NCI-H1417 (cell line): ENCODE measurements around the gene TCEAL8.
"Not testable (repeated sequence)": the region's sequence is repeated elsewhere in the genome, so short reads cannot be mapped to it uniquely, and the experiment has no call there.

Experiments used
- DNase-seq, 3 experiments: peaks; one replicate each; lab custom pipeline; 2025; lab: John Stamatoyannopoulos, UW

Gene TCEAL8, protein sequence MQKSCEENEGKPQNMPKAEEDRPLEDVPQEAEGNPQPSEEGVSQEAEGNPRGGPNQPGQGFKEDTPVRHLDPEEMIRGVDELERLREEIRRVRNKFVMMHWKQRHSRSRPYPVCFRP

DNA sequence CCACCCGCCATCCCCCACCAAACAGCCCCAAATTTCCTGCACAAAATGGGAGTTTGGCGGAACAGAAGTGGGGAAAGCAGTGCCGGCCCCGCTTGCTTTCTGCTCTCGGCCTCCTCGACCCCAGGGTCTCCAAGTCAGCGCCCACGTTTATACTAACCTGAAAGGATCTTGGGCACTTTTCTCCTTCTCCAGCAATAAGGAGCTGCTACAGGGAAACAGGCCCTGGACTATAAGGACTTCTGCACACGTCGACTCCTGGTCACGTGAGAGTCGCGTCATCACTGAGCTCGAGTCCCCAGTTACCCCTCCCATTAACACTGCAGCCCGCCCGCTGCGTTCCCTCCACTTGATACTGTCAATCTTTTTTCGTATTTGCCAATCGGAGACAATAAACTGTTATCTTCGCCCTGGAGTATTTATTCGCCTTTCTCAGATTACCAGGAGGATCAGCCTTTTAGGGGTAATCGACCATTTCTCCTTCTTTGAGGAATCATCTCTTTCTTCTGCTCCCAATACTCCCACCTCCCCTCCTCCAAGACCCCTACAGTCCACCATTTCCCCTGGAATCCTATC, at the start of gene TCEAL8:
TCEAL8 (minus strand) TSS at position 235 of the 573 bp plus-strand sequence. CDS start 1,176 bp downstream, outside the sequence.
- DNase-seq, result peak; percentile 62 to 90 (median 81)

DNA sequence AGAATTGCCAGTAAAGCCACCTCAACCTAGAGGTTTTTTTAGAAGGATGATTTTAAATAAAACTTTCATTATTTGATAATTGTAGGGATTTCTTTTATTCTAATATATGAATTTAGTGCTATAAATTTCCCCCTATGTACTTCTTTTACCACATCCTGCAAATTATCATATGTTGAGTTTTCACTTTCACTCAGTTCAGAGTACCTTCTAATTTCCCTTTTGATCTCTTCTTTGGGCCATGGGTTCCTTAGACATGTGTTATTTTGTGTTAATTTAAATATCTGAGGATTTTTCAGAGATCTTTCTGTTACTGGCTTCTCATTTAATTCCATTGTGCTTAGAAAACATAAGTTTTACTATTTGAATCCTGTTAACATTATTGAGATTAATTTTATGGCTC, 49.8 kb upstream of the TCEAL8 start:
- no peak for DNase-seq

DNA sequence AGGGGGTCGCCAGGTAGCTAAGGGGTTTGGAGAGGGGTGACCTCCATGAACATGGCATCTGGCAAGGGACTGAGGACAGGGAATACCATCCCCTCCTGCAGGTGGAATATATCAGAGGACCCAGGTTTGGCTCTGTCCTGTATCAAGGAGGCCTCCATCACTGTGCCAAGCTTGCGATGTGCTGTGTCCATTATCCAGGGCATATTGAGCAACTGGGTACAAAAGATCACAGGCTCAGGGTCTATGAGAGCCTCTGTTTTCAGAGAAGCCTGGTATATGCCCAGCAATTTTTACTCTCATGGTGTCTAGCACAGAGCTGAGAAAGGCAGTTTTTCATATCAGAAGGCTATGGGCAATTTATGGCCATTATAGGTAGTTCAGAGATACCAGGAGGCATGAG, 38.2 kb upstream of the TCEAL8 start:
- DNase-seq, result no peak

DNA sequence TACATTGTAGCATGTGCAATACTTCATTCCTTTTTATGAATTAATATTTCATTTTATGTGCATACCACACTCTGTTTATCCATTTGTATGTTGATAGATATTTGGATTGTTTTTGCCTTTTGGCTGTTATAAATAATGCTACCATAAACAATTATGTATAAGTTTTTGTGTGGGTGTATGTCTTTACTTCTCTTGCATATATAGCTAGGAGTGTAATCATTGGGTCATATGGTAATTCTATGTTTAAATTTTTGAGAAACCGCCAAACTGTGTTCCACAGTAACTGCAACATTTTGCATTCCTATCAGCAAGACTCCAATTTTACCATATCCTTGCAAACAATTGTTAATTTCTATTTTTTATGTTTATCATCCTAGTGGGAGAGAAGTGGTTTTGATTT, 24.7 kb upstream of the TCEAL8 start:
- no peak for DNase-seq

DNA sequence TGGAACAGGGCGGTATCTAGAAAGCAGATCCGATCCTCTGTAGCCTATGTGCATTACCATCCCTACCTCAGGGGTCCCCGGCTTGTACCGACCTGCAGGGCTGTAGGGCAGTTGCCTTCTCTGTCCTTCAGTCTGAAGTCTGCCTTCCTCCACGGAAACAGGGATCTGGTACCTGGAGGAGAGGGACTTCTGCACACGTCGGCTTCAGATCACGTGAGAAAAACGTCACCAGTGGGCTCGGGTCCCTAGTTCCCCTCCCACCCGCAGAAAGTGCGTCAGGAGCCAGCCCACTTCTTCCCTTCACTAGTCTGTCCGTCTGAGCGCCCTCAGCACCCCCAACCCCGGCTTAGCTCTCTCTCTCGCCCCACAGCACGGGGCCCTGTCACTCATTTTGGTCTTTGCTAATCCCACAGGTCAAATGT, 21.6 kb upstream of the TCEAL8 start, which contains the start of gene TCEAL5:
TCEAL5 (minus strand) TSS at position 170 of the 422 bp plus-strand sequence. CDS start 2,187 bp downstream, outside the sequence.
- DNase-seq, result peak in 2 of 3 experiments; percentile 28 to 51

DNA sequence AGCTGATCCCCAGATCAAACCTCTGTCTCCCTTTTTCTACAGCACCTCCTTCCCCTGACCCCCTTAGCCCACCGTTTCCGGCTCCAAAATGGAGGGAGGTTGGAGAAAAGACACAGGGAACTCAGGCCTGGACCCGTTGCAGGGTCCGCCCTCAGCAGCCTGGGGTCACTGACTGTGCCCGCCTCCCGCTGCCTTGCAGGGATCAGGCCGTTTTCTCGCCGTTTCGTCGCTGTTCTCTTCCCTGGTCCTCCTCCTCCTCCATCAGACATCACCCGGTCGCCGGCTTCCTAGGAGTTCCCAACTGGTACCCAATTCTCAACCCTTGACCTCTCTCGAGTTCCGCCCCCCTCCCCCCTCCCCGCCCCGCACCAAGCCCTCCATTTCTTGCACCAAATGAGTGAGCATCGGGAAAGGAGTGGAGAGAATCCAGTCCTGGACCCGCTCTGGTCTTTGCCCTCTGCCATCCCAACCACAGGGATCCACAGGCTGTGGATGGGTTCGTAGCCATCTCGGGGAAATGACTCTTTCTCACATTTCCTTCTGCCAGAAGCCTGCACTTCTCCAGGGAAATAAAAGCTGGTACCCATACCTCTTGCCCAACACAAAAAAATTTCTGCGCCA, 21.1 kb upstream of the TCEAL8 start:
- DNase-seq, result no peak

DNA sequence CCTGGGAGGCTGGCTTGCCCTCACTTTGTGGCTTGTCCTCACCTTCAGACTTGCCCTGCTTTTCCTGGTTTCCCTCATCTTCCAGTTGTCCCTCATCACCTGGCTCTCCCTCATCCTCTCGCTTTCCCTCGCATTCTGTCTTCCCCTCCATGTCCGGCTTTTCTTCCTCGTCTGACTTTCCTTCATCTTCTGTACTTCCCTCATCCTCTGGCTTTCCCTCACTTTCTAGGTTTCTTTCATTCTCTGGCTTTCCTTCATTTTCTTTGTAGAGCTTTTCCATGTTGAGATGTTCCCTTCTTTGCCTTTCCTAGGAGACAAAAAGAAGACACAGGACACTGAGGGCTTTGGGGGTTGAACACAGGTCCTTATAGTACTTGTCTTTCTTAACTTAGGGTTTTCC, 19.3 kb upstream of the TCEAL8 start:
- DNase-seq, result no peak

DNA sequence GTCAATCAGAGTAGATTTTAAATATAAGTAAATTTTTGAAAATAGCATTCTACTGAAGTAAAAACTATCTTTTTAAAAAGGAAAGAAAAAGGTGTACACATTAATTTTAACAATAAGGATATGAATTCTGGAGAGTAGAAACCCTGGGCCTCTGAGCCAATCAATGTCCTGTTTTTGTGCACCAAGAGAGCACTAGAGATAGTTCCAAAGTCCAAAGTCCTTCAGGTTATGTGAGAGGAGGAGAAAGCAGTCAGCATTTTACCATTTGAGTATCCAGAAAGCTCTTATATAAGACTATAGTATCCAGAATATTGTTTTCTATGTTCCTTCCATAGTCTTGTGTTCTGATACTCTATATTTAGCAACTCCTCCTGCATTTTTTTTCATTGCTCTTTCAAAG, 3.3 kb upstream of the TCEAL8 start:
- no peak for DNase-seq

DNA sequence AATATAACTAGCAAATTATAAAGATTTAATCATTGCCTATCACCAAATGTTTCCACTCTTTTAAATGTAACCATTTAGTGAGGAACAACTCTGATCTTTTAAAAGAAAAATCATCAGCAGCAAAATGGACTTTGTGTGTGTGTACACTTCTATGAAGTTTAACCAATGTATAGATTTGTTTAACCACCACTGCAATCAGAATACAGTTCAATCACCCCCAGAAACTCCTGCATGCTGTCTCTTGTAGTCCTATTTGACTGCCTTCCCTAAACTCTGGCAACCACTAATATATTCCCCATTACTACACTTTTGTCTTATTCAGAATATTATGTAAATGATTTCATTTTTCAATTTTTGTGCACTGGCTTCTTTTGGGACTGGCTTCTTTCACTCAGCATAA, 1.7 kb upstream of the TCEAL8 start:
- no peak for DNase-seq

DNA sequence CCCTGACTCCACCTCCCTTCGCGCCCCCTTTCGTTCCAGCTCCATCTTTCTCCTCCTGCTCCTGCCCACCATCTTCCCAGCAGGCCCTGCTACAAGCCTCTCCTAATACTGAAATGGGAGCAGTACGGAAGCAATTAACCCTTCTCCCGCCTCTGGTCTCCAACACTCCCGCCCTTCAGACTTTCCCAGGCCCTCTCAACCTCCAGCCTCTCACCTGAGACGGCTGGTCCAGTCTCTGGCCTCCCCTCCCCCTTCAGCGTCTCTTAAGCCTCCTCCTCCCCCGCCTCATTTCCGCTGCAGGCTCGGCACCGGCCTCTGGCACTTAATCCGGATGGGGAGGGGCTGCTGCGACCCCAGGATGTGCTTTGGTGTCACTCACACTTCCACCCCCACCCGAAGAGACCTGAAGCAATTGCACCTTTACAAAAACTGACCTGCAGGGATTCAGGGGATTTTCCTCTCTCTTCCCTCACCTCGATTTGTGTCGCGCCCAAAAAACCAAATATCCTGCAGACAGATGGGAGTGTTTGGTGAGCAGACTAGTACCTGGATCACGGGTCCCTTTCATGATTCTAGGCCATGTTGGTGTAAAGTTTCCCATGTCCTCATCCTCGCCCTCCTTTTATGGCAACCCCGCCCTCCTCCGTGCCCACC, 657 bp downstream of the TCEAL8 start:
- DNase-seq, result peak in 2 of 3 experiments; percentile 81 to 91

DNA sequence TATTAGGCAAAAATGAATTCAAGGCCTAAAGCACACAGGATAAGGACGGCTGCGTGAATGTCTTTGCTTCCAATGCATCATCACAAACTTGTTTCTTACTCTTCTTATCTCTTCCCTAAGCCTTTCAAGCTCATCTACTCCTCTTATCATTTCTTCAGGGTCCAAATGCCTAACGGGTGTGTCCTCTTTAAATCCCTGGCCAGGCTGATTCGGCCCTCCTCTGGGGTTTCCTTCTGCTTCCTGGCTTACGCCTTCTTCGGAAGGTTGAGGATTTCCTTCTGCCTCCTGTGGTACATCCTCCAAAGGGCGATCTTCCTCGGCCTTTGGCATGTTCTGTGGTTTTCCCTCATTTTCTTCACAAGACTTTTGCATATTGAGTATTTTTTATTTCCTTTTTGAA, 1.3 kb downstream of the TCEAL8 start:
- peak in 1 of 3 experiments; percentile 52 for DNase-seq

DNA sequence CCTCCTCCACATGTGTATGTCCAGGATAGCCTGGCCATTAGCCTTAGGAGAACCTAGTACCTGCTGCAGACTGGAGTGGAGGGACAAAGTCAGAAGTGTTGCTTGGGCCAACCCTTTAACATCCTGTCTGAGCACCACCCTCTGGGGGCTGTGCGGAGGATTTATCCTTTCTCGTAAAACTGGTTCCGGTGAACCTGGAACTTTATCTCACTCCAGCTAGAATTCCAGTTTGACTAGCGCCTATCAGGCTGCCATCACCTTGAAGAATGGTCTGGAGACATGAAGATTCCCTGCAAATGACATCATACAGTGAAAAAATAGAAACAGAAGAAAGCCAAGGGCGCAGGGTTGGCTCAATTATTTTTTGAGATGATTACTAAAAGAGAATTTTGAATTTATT, 4.0 kb downstream of the TCEAL8 start:
- no peak for DNase-seq

DNA sequence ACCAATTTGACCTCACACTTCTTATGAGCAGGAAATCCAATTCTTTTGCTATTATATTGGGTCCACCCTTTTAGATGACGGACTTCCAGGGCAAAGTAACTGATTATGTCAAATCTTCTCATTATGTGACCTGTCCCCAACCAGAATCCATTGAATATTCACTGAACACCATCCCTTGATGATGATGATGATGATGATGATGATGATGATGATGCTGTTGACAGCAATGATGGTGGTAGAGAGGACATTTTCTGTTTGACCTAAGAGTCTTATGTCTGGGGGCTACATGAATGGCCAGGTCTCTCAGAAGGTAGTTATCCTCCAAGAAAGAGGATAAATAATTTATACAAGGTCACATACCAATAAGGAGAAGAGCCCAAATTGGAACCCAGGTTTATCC, 5.2 kb downstream of the TCEAL8 start:
- DNase-seq, result no peak

DNA sequence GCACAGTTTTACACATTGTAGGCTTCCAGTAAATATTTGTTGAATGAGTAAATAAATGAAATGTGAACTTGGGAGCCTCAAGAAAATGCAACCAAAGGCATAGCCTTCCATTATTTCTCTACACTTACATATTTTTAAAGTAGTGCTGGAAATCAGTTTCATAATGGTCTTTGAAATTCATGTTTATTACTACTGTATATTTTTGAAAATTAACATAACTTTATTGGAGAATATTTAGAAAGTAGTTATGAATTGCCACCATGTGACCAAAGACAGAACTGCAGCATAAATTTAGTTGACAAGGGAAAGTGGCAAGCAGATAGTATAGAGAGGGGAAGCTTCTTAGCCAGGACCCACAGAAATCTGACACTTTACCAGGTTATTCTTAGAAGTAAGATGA, 6.4 kb downstream of the TCEAL8 start:
- DNase-seq, result peak in 2 of 3 experiments; percentile 1 to 41

DNA sequence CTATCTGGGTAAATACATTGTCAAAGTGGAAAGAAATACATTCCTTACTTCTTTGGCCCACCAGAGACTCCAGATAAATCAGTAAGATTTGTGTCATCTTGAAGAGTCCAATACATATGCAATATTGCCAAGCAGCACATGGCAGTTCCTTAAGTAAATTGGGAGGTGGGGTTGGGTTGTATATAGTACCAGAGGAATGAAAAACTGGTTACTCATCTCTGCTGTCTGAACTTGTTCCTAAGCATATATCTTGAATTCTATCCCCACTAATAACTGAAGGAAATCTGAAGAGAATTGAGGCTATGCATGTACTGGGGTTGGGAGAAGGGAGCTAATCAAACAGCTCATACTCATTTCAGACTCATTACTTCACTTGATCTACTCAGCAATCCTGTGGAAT, 14.8 kb downstream of the TCEAL8 start:
- DNase-seq, result no peak

DNA sequence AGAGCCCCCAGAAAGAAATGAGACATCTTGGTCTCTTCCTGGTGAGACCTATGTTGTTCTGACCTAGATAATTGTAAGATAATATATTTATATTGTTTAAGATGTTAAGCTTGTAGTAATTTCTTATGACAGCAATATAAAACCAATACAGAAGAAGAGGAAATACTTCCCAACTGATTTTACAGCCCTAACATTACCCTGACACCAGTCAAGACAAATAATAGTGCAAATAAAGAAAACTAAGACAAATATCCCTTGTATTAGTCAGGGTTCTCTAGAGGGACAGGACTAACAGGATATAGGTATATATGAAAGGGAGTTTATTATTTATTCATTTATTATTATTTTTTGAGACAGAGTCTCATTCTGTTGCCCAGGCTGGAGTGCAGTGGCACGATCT, 18.7 kb downstream of the TCEAL8 start:
- DNase-seq, result no peak

DNA sequence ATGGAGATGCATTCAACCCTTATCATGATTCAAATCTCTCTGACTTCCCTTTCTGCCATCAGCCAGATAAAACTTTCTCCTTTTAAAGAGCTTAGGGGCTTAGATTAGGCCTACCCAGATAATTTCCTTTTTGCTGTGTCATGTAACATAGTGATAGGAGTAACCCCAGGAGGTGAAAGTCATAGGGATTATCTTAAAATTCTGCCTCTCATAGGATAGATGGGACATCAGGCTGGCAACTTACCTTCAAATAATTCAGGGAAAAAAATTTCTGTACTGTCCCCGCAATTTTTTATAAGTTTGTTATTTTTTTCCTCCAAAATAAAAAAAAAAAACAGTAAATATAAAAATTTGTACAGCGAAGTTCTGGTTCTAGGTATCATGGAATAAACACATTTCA, 19.3 kb downstream of the TCEAL8 start:
- not testable (repeated sequence) for DNase-seq

DNA sequence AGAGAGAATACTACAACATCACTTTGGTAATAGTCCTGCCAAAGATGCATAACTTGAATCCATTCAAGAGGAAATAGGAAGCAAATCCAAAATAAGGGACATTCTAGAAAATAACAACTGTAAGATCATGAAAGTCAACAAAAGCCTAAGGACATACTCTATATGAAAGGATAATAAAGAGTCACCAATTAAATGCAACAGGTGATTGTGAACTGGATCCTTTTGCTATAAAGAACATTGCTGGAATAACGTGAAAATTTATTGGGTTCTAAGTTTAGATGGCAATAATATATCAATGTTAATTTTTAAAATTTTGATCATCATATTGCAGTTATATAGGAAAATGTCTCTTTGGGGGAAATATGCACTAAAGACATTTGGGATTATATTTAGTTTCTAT, 20.1 kb downstream of the TCEAL8 start:
- DNase-seq, result no peak

DNA sequence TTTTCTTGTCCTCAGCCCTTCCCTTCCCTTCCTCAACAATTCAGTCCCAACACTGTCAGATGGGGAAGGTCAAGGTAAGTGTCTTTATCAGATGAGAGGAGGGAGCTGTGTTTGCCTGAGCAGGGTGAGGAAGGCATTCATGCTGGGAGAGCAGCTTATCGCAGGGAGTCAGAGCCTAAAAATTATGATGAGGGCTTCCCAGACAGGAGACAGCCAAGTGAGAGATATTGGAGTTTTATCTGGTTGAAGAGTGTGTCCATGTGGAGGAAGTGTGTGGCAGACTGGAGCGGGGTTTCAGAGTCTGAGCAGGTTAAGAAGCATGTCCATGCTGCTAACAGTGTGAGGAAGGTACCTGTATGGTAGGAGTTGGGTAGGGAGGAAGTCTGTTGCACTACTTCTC, 21.7 kb downstream of the TCEAL8 start:
- no peak for DNase-seq

DNA sequence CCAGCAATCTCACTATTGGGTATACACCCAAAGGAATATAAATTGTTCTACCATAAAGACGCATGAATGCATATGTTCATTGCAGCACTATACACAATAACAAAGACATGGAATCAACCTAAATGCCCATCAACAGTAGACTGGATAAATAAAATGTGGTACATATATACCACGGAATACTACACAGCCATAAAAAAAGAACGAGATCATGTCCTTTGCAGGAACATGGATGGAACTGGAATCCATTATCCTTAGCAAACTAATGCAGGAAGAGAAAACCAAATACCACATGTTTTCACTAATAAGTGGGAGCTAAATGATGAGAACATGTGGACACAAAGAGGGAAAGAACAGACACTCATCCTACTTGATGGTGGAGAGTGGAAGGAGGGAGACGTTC, 29.0 kb downstream of the TCEAL8 start:
- not testable (repeated sequence) for DNase-seq

DNA sequence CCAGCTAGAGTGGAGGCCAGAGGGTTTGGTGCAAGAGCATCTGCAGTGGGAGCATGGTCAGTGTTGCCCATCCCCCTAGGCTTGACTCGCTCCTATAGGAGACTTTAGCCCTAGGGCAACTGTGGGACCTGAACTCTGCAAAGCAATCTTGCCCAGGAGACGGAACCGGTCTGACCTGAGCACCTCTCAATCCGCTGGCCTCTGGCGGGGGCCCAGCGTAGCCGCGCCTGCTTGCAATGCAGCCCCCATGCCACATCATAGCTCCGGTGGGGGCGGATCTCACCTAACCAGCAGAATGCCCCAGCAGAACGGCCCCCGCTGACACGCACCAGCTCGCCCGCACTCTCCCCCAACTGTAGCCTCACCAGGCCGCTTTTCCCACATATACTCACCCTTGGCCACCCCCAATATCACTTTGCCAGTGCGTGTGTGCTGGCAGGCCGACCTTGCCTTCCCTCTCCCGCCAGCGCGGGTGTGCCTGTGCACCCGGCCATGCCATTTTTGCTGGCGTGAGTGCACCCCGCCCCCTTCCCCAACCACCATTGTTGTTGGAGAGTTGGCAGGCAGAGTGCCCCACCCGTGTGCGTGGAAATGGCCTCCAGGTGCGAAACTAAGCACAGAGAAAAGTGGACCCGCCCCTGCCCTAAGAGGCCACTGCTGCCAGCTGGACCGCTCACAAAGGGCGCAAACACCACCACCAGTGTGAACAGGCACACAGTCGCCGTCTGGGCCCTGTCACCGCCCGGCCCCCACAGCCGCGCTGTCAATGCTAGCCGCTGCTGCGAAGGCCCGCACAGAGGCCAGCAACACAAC, 34.2 kb downstream of the TCEAL8 start:
- no peak for DNase-seq

DNA sequence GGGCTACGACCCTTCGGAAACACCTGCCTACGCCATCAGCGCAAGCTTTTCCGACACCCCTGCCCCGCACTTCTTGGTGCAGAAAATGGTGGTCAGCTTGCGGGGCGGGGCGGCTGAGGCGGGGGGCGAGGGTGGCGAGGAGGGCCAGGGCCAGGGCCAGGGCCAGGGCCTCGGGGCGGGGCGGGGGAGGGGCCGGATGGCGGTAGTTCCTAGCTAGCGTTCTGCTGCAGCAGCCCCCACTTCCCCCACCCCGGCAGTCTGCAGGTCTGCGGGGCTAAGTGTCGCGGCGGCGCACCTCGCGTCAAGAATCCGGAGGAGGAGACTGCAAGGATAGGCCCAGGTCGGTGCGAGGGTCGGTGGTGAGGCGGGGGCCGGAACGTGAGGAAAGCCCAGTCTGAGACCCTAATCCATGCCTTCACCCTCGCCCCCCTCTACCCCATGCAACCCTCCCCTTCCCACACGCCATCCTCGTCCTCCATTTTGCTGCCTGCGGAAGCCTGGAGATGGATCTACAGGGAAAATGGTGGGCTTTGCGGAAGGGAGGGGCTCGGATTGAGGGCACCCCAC, 39.4 kb downstream of the TCEAL8 start:
- DNase-seq, result peak; percentile 9 to 77 (median 74)
